H1 (cell line): ENCODE data around the gene PTPA. TPM values are rescaled to one million over a fixed set of nuclear protein-coding genes. Genes with fewer than 3 reads are reported as not detected.

Experiments used
- CTCF ChIA-PET: fragments of 300-600 bp; sonication (Branson Sonifier 250); formaldehyde crosslinking; loops from one replicate; lab custom pipeline; 2021; ENCODE audit not compliant: partially characterized antibody; lab: Charles Lee
- POLR2A ChIA-PET: fragments of 300-600 bp; sonication (Branson Sonifier 250); formaldehyde crosslinking; loops from one replicate; lab custom pipeline; 2021; ENCODE audit warnings: inconsistent platforms; ENCODE audit not compliant: partially characterized antibody; lab: Charles Lee
- DNase-seq, 2 experiments: peaks; one replicate each; pipeline versions ENCODE4 v3.0.0 to v3.0.0-alpha.2; 2010 to 2022; ENCODE audit warnings: low spot score in 2 of 2, low read depth in 1 of 2, mixed read lengths in 1 of 2
- FAIRE-seq: peaks from 2 replicates; lab custom pipeline; 2011; peaks lifted over from hg19 to GRCh38; lab: Jason Lieb, UNC
- H2AFZ ChIP-seq: 2 replicates; pipeline ENCODE4 v1.8.1; 2012; ENCODE audit warnings: low read length, inconsistent platforms
- H2AK5ac ChIP-seq: 2 replicates; pipeline ENCODE4 v1.6.1; 2013; ENCODE audit warnings: low read depth, low read length
- H2BK120ac ChIP-seq: replicated peaks from 2 replicates; pipeline ENCODE3; 2013; ENCODE audit warnings: low read depth, low read length, inconsistent platforms
- H2BK12ac ChIP-seq: 2 replicates; pipeline ENCODE4 v1.6.1; 2013; ENCODE audit warnings: low read depth, low read length
- H2BK15ac ChIP-seq: 2 replicates; pipeline ENCODE4 v1.6.1; 2013; ENCODE audit warnings: low read length
- H2BK20ac ChIP-seq: 2 replicates; pipeline ENCODE4 v1.6.1; 2013; ENCODE audit warnings: low read length
- H2BK5ac ChIP-seq: 2 replicates; pipeline ENCODE4 v1.6.1; 2013; ENCODE audit warnings: low read depth, low read length
- H3K14ac ChIP-seq: 2 replicates; pipeline ENCODE4 v1.6.1; 2013; ENCODE audit warnings: inconsistent platforms; ENCODE audit not compliant: insufficient read length
- H3K18ac ChIP-seq: 2 replicates; pipeline ENCODE4 v1.6.1; 2013; ENCODE audit warnings: low read length; ENCODE audit errors: extremely low read depth
- H3K23ac ChIP-seq: 2 replicates; pipeline ENCODE4 v1.6.1; 2013; ENCODE audit warnings: inconsistent platforms; ENCODE audit not compliant: insufficient read length
- H3K23me2 ChIP-seq: 2 replicates; pipeline ENCODE4 v1.6.1; 2013; ENCODE audit warnings: low read depth, low read length
- H3K27ac ChIP-seq: 2 replicates; pipeline ENCODE4 v1.6.1; 2011; ENCODE audit warnings: low read depth, low read length, inconsistent platforms
- H3K27me3 ChIP-seq, 4 experiments: replicated peaks in 1 of 4; 1 replicate in 1 of 4; 2 replicates in 3 of 4; pipeline versions ENCODE4 v1.6.1 to v1.8.1; 2011 to 2013; ENCODE audit warnings: low read length in 3 of 4, mild to moderate bottlenecking in 3 of 4, inconsistent platforms in 2 of 4, mixed read lengths in 2 of 4, moderate library complexity in 1 of 4; ENCODE audit not compliant: control insufficient read depth in 3 of 4, insufficient read depth in 3 of 4; ENCODE audit errors: extremely low read depth in 1 of 4
- H3K36me3 ChIP-seq, 4 experiments: 2 replicates each; pipeline versions ENCODE4 v1.6.1 to v1.8.1; 2011 to 2013; ENCODE audit warnings: mild to moderate bottlenecking in 4 of 4, low read length in 3 of 4, moderate library complexity in 2 of 4, control low read depth in 1 of 4, inconsistent platforms in 1 of 4; ENCODE audit not compliant: insufficient read depth in 4 of 4, control insufficient read depth in 2 of 4
- H3K4ac ChIP-seq: replicated peaks from 2 replicates; pipeline ENCODE3; 2013; ENCODE audit warnings: low read length, low read depth, mixed read lengths, inconsistent platforms; ENCODE audit not compliant: insufficient read length
- H3K4me1 ChIP-seq, 4 experiments: replicated peaks in 1 of 4; 1 replicate in 1 of 4; 2 replicates in 3 of 4; pipeline versions ENCODE4 v1.6.1 to v1.8.1; 2011 to 2013; ENCODE audit warnings: low read length in 3 of 4, inconsistent platforms in 2 of 4, mixed read lengths in 1 of 4; ENCODE audit not compliant: insufficient read depth in 4 of 4, control insufficient read depth in 3 of 4
- H3K4me2 ChIP-seq, 2 experiments: 2 replicates each; pipeline versions ENCODE4 v1.6.1 to v1.8.1; 2011 to 2013; ENCODE audit warnings: low read depth in 2 of 2, low read length in 2 of 2, control low read depth in 1 of 2, inconsistent platforms in 1 of 2, mild to moderate bottlenecking in 1 of 2; ENCODE audit not compliant: insufficient read depth in 1 of 2
- H3K4me3 ChIP-seq, 4 experiments: fragments of 200-600, 300-600 bp in 1 of 4; sonication (generic), shearing (Covaris generic), sonication (Bioruptor Twin) in 1 of 4; 2 replicates each; pipeline versions ENCODE4 v1.5.1 to v1.8.1; 2011 to 2016; ENCODE audit warnings: low read length in 4 of 4, low read depth in 3 of 4, control low read depth in 2 of 4, inconsistent platforms in 2 of 4, mild to moderate bottlenecking in 2 of 4, mixed read lengths in 1 of 4, moderate library complexity in 1 of 4; ENCODE audit not compliant: insufficient read depth in 2 of 4; ENCODE audit errors: extremely low read depth in 1 of 4
- H3K56ac ChIP-seq: replicated peaks from 2 replicates; pipeline ENCODE3; 2013; ENCODE audit warnings: low read depth, mild to moderate bottlenecking, mixed read lengths, low read length, inconsistent platforms; ENCODE audit not compliant: insufficient read length
- H3K79me1 ChIP-seq: 2 replicates; pipeline ENCODE4 v1.6.1; 2013; ENCODE audit warnings: low read depth, low read length, control low read depth
- H3K79me2 ChIP-seq, 2 experiments: 2 replicates each; pipeline versions ENCODE4 v1.6.1 to v1.8.1; 2012 to 2013; ENCODE audit warnings: low read length in 2 of 2, mild to moderate bottlenecking in 2 of 2, inconsistent platforms in 1 of 2; ENCODE audit not compliant: insufficient read depth in 2 of 2, control insufficient read depth in 1 of 2
- H3K9ac ChIP-seq, 4 experiments: replicated peaks in 1 of 4; 1 replicate in 1 of 4; 2 replicates in 3 of 4; pipeline versions ENCODE4 v1.6.1 to v1.8.1; 2011 to 2013; ENCODE audit warnings: low read depth in 3 of 4, low read length in 3 of 4, control low read depth in 2 of 4, mild to moderate bottlenecking in 2 of 4, moderate library complexity in 2 of 4, inconsistent platforms in 1 of 4; ENCODE audit errors: extremely low read depth in 1 of 4
- H3K9me3 ChIP-seq, 2 experiments: 2 replicates each; pipeline versions ENCODE4 v1.6.1 to v1.8.1; 2012 to 2013; ENCODE audit warnings: mild to moderate bottlenecking in 2 of 2, moderate library complexity in 2 of 2, control low read depth in 1 of 2, inconsistent platforms in 1 of 2, low read depth in 1 of 2, low read length in 1 of 2, mixed read lengths in 1 of 2; ENCODE audit not compliant: insufficient read depth in 2 of 2
- H4K20me1 ChIP-seq, 2 experiments: replicated peaks in 1 of 2; 2 replicates each; pipeline versions ENCODE3 to v1.8.1; 2011 to 2013; ENCODE audit warnings: inconsistent platforms in 2 of 2, low read length in 2 of 2, mild to moderate bottlenecking in 1 of 2; ENCODE audit not compliant: insufficient read depth in 2 of 2, control insufficient read depth in 1 of 2
- H4K5ac ChIP-seq: 2 replicates; pipeline ENCODE4 v1.6.1; 2013; ENCODE audit warnings: low read length, low read depth, mixed read lengths, inconsistent platforms; ENCODE audit not compliant: insufficient read length
- H4K8ac ChIP-seq: 2 replicates; pipeline ENCODE4 v1.8.0; 2013; ENCODE audit warnings: mild to moderate bottlenecking, moderate library complexity, low read length, inconsistent platforms; ENCODE audit not compliant: insufficient read depth; ENCODE audit errors: extremely low read depth
- H4K91ac ChIP-seq: replicated peaks from 2 replicates; pipeline ENCODE3; 2013; ENCODE audit warnings: low read length, mixed read lengths, inconsistent platforms; ENCODE audit not compliant: insufficient read length
- TCF12 ChIP-seq: IDR thresholded peaks from 2 replicates; pipeline ENCODE4 v1.6.1; 2011; ENCODE audit warnings: low read depth, mild to moderate bottlenecking, low read length
- WGBS, 2 experiments: shearing (Covaris generic) in 1 of 2; methylation state at CpG; one replicate each; pipeline versions ENCODE4 v1.1.6 to v1.1.7; 2013 to 2015; ENCODE audit warnings: low lambda C conversion rate in 2 of 2, mixed read lengths in 2 of 2, inconsistent platforms in 1 of 2, low coverage in 1 of 2, missing lambda C conversion rate in 1 of 2; ENCODE audit not compliant: insufficient replicate concordance in 2 of 2, insufficient coverage in 1 of 2, insufficient read length in 1 of 2; ENCODE audit errors: extremely low coverage in 1 of 2, missing lambda C conversion rate in 1 of 2; 5-methylcytosine and 5-hydroxymethylcytosine counted together
- polyA plus RNA-seq, 7 experiments: library from polyadenylated mRNA; depleted of rRNA in 3 of 7; stranded (reverse) in 5 of 7; unstranded in 2 of 7; fragments of >200 nt in 5 of 7; fragments of 200-250 nt in 2 of 7; gene quantifications; 1 replicate in 5 of 7; 2 replicates in 1 of 7; 4 replicates in 1 of 7; pipeline versions ENCODE4 v1.2.1 to v1.2.3, GENCODE V29; 2011 to 2013; ENCODE audit warnings: missing spikeins in 2 of 7, mixed read lengths in 2 of 7
- total RNA-seq: library from RNA; stranded (reverse); fragmentation: NEBNext Ultra II Directional; extraction: Animal tissue kit (Norgen Biotek cat#: 25700); gene quantifications from 2 replicates; pipeline ENCODE4 v1.2.1, GENCODE V29; 2021

PTPA gene
- total and polyA plus RNA-seq, 2 of the 8 experiments (the other 6 are each of a cell fraction or from before 2014, with no cell fraction given): 114 to 145 TPM

GRCh38 chr9:129138144-129138462 lies 26.9 kb downstream of the PTPA start:
- POLR2A ChIA-PET: interaction anchor here (1.1 to 3.4 kb wide), 5 partner anchors 8 to 473 kb away, joined by 3 to 28 read pairs (median 6); partner anchors contain the start of gene IER5L
- Histone ChIP-seq H2BK5ac (no peak overlapping the region), H3K36me3 (peaks cover 2 to 27% (median 16%) of the 10 kb centered on the region in 4 experiments; a peak in 7 of 8 replicates)

More at GRCh38 chr9:129138144-129138462, 26.9 kb downstream of the PTPA start:
- Histone ChIP-seq H3K27ac (no peak overlapping the region), H3K23me2 (peaks cover 11% of the 10 kb centered on the region; the same call in 1 of the 2 replicates), H4K8ac (no peak overlapping the region), H2AFZ (no peak overlapping the region), H2BK20ac (no peak overlapping the region), H3K27me3 (no peaks in the 10 kb centered on the region), H3K4me2 (no peak overlapping the region), H3K4ac (no peak overlapping the region), H4K20me1 (peaks cover 0 to 2% of the 10 kb centered on the region in 2 experiments), H3K9ac (no peak overlapping the region), H3K9me3 (no peaks in the 10 kb centered on the region), H3K18ac (no peak overlapping the region), H3K14ac (no peak overlapping the region), H4K91ac (no peak overlapping the region), H2BK120ac (no peak overlapping the region), H3K4me3 (no peak overlapping the region), H3K79me1 (0 out of 2 replicates have a peak, but pooled peaks cover 4% of the 10 kb centered on the region), H4K5ac (no peak overlapping the region), H2BK12ac (no peak overlapping the region), H3K4me1 (peaks cover 23 to 34% (median 29%) of the 10 kb centered on the region in 4 experiments), H2AK5ac (no peak overlapping the region), H3K56ac (no peak overlapping the region), H3K23ac (no peak overlapping the region), H2BK15ac (no peak overlapping the region), H3K79me2 (peaks cover 2 to 11% of the 10 kb centered on the region in 2 experiments; a peak in 2 of 4 replicates)
- TF ChIP-seq TCF12: no peak
- FAIRE-seq: no peak
- CTCF ChIA-PET: interaction anchor here (0.6 to 36.8 kb wide), 27 partner anchors 8 to 485 kb away, joined by 3 to 831 read pairs (median 6); partner anchors contain the start of genes C9orf50, IER5L and NTMT1
- DNase-seq: no peak
- WGBS, 2 experiments: 89% methylated on average over 9 of the region's 9 CpGs; no CpG with 5 or more reads in 1 of the 2 experiments
